Lung (tissue), 12 donors: ENCODE measurements around the gene CEP350. TPM values are rescaled to one million over a fixed set of nuclear protein-coding genes. Genes with fewer than 3 reads are reported as not detected.

Experiments used
- ATAC-seq: fragments of 200-7000 bp; cut with Tn5 transposase; one replicate; pipeline ENCODE4 v1.9.1; 2020; ENCODE audit warnings: moderate number of reproducible peaks; ENCODE audit not compliant: insufficient read depth, low FRiP score
- DNase-seq, 3 donors: peaks; one replicate each; pipeline ENCODE4 v3.0.0-alpha.2; 2013 to 2017
- H3K27ac ChIP-seq, 2 donors: one replicate each; pipeline ENCODE4 v1.5.1; 2013; ENCODE audit warnings: mild to moderate bottlenecking in 2 of 2, moderate library complexity in 2 of 2, control low read depth in 1 of 2, inconsistent platforms in 1 of 2, low read depth in 1 of 2, low read length in 1 of 2
- H3K27me3 ChIP-seq, 3 donors: one replicate each; pipeline ENCODE4 v1.5.1; 2013; ENCODE audit warnings: low read length in 2 of 3; ENCODE audit not compliant: control insufficient read depth in 3 of 3, insufficient read depth in 3 of 3
- H3K36me3 ChIP-seq, 4 donors: one replicate each; pipeline ENCODE4 v1.5.1; 2013; ENCODE audit warnings: low read length in 4 of 4, mild to moderate bottlenecking in 1 of 4, moderate library complexity in 1 of 4; ENCODE audit not compliant: control insufficient read depth in 4 of 4, insufficient read depth in 4 of 4
- H3K4me1 ChIP-seq, 5 donors: one replicate each; pipeline ENCODE4 v1.5.1; 2013; ENCODE audit warnings: low read length in 5 of 5, mild to moderate bottlenecking in 2 of 5, moderate library complexity in 1 of 5; ENCODE audit not compliant: control insufficient read depth in 5 of 5, insufficient read depth in 5 of 5
- H3K4me3 ChIP-seq: one replicate; pipeline ENCODE4 v1.5.1; 2013; ENCODE audit warnings: mild to moderate bottlenecking, control low read depth, moderate library complexity
- H3K9ac ChIP-seq, 2 donors: one replicate each; pipeline ENCODE4 v1.5.1; 2013; ENCODE audit warnings: low read length in 2 of 2, control low read depth in 1 of 2; ENCODE audit not compliant: insufficient read depth in 1 of 2
- H3K9me3 ChIP-seq, 4 donors: one replicate each; pipeline ENCODE4 v1.5.1; 2013; ENCODE audit warnings: low read length in 3 of 4, mild to moderate bottlenecking in 1 of 4, moderate library complexity in 1 of 4; ENCODE audit not compliant: control insufficient read depth in 4 of 4, insufficient read depth in 3 of 4
- CTCF ChIP-seq: IDR thresholded peaks from 2 replicates; pipeline ENCODE4 v1.5.1; 2012; ENCODE audit warnings: mild to moderate bottlenecking; ENCODE audit errors: control extremely low read depth, extremely low read depth
- WGBS, 2 donors: extraction: QIAGEN DNeasy Blood & Tissue Kit; methylation state at CpG; one replicate each; pipeline ENCODE4 v1.1.7; 2013; 5-methylcytosine and 5-hydroxymethylcytosine counted together
- polyA plus RNA-seq, 2 donors: library from polyadenylated mRNA; stranded (reverse); fragments of 200-250 nt; gene quantifications; one replicate each; pipeline ENCODE4 v1.2.1, GENCODE V29; 2013
- total RNA-seq, 2 donors: library from RNA; depleted of rRNA in 1 of 2; stranded (reverse); fragments of >200 nt in 1 of 2; gene quantifications; one replicate each; pipeline ENCODE4 v1.2.1, GENCODE V29; 2014 to 2021
- donor health status: control.
- donor health status: control.
- donor health status: Bipolar disorder and iron deficiency.
- donor health status: healthy.
- donor health status: DM: yes; HTN: yes; CAD: no.

Gene CEP350
- total and polyA plus RNA-seq, 4 donors = 4.3 to 89.8 (median 23.0) TPM

- DNase-seq = no peak
- H3K27ac ChIP-seq = no peak overlapping the region
- no peak overlapping the region for H3K9ac ChIP-seq
- TF ChIP-seq CTCF = no peak
- WGBS, 2 donors = 88 to 97% methylated on average over 3 of the region's 3 CpGs
- no peaks in the 10 kb centered on the region for H3K27me3 ChIP-seq
- no peaks in the 10 kb centered on the region for H3K36me3 ChIP-seq
- H3K4me3 ChIP-seq = no peak overlapping the region
- no peak for ATAC-seq
- H3K4me1 ChIP-seq = no peaks in the 10 kb centered on the region
- H3K9me3 ChIP-seq = no peaks in the 10 kb centered on the region
Observed at GRCh38 chr1:179930867-179931266, 23.7 kb upstream of the CEP350 start.

- DNase-seq = no peak
- H3K9ac ChIP-seq = no peak overlapping the region
- no peaks in the 10 kb centered on the region for H3K36me3 ChIP-seq
- H3K9me3 ChIP-seq = peaks cover 0 to 2% (median 0%) of the 10 kb centered on the region in 4 donors
- no peak for ATAC-seq
- 90 to 94% methylated on average over 2 of the region's 2 CpGs for WGBS, 2 donors
- no peak overlapping the region for H3K27ac ChIP-seq
- no peaks in the 10 kb centered on the region for H3K27me3 ChIP-seq
- H3K4me3 ChIP-seq = no peak overlapping the region
- H3K4me1 ChIP-seq = no peaks in the 10 kb centered on the region
- TF ChIP-seq CTCF = no peak
Observed at GRCh38 chr1:179933219-179933618, 21.4 kb upstream of the CEP350 start.

- DNase-seq (no peak), ATAC-seq (no peak)
- H3K27me3 ChIP-seq = no peaks in the 10 kb centered on the region
- no peak for TF ChIP-seq CTCF
- no peaks in the 10 kb centered on the region for H3K4me1 ChIP-seq
- WGBS, 2 donors = 56 to 84% methylated on average over 1 of the region's 1 CpG
- no peak overlapping the region for H3K27ac ChIP-seq
- H3K9ac ChIP-seq = no peak overlapping the region
- peaks cover 0 to 2% (median 0%) of the 10 kb centered on the region in 4 donors for H3K9me3 ChIP-seq
- no peaks in the 10 kb centered on the region for H3K36me3 ChIP-seq
- no peak overlapping the region for H3K4me3 ChIP-seq
Observed at GRCh38 chr1:179935909-179936496, 18.6 kb upstream of the CEP350 start.
